ENCODE data around the gene STAB2.

The STAB2 gene

DNA sequence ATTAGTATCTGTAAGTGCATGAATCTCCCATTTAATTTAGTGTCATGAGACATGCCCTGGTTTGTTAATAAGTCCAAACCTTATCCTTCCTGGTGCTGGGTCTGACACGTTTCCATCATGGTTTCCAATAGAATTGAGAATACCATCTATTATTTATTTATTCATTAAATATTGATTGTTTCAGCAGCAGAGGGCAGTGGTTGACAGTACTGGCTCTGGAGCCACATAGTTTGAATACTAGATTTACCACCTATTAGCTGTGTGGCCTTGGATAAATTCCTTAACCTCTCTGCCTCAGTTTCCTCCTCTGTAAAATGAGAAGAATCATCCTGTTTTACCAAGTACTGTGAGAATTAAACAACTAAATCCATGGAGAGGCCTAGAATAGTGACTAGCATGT, 941 bp upstream of the STAB2 start:
- DNase-seq (ENCODE audit: low read depth, low spot score) = no peak

DNA sequence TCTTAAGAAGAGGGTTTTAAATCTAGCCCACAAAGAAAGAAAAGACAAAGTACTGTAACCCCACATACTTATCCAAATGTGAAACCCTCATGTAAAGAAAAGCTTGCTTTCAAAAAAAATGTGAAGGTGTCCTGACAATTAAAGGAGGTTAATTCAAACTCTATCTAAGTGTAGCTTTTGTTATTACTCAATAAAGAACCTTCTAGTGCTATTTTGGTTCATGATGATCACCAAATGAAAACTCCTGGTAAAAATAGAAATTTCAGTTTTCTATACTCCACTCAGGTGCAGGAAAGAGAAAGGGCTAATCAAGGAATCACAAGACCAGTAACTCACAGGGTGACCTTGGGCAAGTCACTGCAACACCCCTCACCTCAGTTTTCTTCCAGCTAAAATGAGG, 1.6 kb downstream of the STAB2 start:
- DNase-seq (ENCODE audit: low read depth, low spot score) = no peak

DNA sequence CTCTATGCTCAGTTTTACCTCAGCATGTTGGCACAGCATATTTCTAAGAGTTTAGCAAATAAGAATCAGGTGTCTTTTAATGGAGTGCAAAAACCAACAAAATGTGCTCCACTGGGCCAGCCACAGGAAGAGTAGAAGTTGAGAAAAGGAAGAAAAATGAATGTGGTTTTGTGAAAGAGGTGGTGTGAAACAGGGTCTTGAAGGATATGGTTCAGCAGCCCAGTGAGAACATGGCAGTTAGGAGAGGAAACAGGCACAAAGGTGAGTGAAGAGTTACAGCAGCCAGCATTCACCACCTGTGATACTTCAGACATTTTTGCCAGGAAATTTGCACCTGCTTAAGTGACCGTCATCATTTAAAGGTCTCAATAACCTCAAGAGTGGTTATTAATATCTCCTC, 2.4 kb downstream of the STAB2 start:
- DNase-seq (ENCODE audit: low read depth, low spot score) = no peak

DNA sequence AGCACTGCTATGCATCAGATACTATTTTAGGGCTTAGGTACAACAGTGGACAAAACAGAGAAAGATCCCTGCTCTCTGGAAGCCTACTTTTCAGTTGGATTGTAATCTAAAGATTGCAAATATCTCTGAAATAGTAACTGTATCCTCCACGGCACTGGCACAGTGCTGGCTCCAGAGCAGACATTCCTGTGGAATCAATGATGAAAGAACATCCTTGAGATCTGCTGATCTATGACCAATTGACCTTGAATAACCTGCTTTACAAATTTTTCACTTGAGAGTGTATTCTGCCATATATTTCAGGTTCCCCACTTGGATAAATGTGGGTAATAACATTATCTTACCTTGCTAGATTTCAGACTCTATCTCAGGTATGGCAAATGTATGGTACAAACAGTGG, 3.2 kb downstream of the STAB2 start:
- no peak for DNase-seq (ENCODE audit: low read depth, low spot score)

DNA sequence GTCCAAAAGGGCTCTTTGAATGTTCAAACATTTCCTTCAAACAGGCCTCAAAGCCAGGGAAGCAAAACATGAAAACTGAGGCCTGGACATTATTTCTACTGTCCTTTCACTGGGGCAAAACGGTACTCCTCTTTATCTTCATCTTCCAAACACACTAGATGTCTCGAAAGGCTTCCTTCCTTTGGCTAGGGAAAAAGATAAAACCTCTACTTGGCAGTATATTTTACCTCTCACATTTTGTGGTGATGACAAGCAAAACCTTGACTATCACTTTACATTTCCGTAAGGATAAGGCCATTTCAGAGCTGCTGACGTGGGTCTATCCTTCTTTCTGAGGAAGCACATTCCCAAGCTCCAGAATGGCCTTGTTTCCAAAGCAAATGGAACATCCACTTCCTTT, 9.9 kb downstream of the STAB2 start:
- no peak for DNase-seq (ENCODE audit: low read depth, low spot score)

DNA sequence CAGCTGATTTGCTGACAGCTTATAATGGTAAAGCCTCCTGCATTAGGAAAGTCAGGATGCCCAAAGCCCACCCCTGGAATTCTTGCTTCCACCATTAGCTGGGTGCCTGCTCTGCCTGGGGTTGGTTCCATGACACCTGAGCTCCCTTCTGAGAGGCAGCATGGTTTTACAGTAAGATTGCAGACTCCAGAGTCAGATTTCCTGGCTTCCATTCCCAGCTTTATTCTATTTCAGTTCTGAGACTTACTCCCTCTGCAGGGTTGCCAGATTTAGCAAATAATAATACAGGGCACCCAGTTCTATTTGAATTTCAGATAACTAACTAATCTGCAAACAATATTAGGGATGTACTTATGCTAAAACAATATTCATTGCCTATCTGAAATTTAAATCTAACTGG, 12.2 kb downstream of the STAB2 start:
- DNase-seq (ENCODE audit: low read depth, low spot score) = no peak

DNA sequence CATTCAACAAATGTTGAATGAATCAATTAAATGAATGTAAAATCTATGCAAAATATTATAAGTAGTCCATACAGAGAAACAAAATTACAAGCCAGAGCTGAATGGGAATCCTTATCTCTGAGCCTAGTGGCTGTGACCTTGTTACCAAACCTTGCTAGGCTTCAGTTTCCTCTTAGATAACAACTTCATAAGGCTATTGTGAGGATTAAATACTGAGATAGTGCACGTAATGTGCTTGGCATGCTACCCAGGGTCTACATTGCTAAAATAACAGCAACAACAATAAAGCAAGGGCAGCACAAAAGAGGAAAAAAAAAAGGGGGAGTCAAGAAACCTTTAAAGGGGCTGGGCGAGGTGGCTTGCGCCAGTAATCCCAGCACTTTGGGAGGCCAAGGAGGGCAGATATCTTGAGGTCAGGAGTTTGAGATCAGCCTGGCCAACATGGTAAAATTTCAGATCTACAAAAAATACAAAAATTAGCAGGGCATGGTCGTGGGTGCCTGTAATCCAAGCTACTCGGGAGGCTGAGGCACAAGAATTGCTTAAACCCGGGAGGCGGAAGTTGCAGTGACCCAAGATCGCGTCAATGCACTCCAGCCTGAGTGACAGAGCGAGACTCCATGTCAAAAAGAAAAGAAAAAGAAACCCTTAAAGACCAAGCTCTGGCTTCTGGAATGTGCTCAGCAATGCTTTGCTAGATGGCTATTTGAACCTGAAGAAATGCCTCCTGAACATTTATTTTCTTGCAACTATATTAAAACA, 14.1 kb downstream of the STAB2 start:
- DNase-seq (ENCODE audit: low read depth, low spot score) = no peak

DNA sequence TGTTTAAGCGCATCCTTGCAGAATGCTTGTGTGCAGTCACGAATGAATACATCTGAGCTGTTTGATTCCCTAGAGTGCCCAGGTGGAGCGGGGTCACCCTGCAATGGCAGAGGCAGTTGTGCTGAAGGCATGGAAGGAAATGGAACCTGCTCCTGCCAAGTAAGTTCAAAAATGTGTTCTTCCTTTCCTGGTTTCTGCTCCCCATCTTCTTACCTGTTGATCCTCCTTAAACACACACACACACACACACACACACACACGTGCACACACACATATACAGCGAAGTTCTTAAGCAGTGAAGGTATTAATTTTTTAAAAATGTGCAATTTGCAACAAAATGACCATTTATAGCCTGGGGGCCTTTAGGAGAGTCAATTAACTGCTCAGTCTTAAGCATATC, 33.3 kb downstream of the STAB2 start:
- no peak for DNase-seq (ENCODE audit: low read depth, low spot score)

DNA sequence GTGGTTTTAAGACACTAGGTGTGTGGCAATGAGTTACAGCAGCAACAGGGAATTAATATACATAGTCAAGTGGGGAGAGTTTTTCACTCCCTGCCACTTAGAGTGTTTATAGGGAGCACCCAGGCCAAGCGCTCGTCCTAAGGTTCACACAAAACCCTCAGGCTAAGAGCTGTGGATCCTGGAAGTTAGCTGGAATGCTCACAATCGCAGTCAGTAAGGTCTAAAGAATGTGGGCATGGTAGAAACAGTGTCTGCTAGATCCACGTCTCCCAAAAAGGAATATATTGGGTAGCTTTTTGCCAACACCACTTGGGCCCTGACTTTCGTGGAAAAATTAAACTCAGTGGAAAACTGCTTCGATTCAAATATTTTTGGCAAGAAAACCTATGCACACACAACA, 36.6 kb downstream of the STAB2 start:
- no peak for DNase-seq (ENCODE audit: low read depth, low spot score)

DNA sequence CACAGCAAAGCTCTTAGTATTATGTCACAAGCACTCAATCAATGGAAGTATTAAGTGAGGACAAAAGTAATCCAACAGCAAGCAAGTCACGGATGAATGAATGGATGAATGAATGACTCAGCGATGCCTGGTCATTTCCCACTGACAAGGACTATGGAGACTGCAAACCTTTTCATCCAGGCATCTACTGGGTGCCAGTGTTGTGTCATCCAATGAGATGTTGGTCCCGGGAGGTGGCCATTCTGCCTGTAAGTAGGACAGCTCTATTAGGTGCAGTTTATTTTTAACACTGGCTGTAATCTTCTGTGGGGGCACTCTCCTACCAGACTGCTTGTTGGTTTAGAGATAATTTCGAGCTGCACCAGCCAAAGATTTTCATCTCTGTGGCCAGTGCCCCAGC, 39.4 kb downstream of the STAB2 start:
- DNase-seq (ENCODE audit: low read depth, low spot score) = no peak

DNA sequence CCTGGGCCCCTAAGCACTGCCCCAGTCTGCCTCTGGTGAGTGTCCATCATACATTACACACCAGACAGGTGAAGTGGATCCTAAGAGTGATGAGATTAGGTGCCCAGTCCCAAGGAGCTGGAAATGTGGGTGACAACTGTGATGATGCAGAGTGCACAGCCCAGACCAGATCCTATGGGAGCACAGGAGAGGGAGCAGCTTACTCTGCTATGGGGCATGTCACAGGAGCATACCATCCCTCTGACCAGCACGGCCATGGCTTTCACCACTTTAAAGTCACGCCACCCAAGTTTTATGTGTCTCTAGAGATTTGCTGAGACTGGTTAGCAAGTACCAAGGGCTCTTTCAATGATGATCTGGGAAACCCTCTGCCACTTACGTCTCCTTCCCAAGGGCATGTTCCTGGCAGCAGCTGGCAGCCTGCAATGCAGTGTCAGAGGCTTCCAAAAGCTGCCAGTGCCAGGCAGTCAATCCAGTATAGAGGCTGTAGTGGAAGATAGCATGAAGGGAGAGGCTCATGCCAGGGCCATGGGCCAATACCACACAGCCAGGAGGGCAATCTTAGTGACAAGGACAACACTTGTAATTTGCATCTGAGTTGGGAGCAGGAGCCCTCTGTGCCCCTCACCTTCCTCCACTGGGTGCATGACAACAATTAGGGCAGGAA, 40.2 kb downstream of the STAB2 start:
- DNase-seq (ENCODE audit: low read depth, low spot score) = no peak

DNA sequence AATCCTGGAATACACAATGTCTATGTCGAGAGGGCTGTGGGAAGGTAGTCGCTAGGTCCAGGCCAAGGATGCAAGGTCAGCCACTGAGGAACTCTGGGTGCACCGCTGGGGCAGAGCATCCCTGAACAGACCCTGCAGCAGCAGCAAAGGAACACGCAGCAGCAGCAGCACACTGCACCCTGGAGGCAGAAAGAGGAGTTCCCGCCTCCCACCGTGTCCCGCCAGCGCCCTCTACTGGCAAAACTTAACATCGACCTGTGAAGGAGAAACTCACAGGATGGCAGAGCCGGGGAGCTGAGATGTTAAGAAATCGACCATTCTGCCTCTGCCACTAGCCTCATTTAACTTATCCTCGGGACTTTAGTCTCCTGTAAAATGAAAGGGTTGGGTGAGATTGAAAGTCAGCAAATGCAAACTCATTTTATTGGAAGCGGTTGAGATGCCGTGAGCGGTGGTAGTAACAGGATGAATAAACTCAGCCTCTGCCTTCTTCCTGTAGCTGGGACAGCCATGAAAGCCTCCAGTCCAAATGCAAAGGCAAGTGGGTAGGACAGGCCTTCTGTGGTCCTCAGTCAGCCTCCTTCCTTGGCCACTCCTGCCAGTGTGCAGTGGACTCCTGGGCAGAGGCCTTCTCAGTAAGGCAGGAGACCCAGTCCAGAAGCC, 45.6 kb downstream of the STAB2 start:
- DNase-seq (ENCODE audit: low read depth, low spot score) = no peak

DNA sequence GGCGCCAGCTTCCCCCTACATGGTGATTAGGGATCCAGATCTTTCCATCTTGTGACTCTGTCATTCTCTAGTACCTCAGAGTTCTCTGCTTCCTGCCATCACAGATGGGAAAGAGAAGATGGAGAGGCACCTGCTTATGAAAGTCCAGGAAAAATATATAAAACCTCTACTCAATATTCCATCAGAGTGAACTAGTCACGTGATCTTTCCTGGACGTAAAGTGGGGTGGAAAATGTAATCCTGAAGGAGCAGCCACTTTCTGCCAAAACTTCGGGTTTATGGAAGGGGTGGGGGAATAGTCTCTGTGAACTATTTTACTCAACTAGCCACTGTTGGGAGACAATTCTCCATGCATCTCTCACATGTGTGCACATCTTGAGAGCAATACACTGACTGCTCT, 47.7 kb downstream of the STAB2 start:
- DNase-seq (ENCODE audit: low read depth, low spot score) = no peak

DNA sequence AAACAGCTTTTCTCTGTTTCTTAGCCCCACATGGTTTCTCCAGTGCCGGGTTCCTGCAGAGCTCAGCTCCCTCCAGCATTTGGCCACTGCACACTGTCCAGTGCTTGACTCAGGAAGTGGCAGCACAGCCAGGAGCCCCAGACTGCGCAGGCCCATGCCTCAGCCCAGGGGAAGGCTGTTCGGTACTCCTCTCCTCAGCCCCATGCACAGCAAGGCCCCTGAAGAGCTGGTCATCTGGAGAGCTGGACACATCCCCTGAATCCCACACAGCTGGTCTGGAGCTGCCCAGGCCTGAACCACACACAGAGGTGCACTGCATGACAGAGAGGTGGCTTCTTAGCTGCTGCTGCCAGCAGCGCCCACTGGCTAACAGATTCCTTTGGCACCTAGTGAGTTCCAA, 48.3 kb downstream of the STAB2 start:
- DNase-seq (ENCODE audit: low read depth, low spot score) = no peak

DNA sequence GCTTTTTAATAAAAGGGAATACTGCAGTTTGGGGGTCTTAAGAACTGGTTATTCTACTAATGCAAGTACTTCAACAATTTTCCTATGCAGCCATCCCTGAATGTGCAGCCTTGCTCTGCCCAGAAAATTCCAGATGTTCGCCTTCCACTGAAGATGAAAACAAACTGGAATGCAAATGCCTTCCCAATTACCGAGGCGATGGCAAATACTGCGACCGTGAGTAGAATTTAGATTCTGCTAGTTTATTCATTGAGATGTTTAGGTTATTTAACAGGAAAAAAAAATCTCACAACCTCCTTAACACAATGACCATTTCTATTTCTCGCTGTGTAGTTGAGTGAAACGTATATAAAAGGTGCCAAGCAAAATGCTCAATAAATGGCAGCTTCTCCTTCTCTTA, 49.9 kb downstream of the STAB2 start:
- DNase-seq (ENCODE audit: low read depth, low spot score) = no peak

DNA sequence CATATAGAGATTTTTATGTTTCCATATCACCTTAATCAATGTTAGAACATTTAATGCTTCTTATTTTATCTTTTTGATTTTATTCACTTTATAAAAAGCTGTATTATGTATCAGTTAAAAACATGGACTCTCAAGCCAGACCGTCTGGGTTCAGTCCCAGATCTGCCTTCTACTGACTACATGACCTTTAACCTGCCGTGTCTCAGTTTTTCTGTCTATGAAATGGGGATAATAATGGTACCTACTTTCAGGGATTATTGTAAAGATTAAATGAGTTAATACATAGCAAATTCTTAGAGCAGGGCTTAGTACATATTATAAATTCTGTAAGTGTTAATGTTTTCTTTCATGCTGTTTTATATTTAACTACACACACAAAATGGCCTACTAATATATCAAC, 50.4 kb downstream of the STAB2 start:
- DNase-seq (ENCODE audit: low read depth, low spot score) = no peak

DNA sequence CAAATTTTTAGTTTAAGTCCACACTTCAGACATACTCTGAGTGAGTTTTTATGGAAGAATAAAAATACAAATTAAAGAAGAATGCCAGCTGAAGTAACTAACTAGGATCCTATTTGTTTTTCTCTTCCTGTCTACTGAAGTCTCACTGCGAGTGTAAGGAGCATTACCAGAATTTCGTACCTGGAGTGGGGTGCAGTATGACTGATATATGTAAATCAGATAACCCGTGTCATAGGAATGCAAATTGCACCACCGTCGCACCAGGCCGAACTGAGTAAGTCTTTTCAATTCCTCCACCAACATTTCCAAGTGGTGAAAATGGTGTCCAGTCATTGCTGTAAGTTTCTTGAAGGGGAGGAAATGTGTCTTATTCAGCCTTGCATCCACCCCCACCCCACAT, 52.9 kb downstream of the STAB2 start:
- DNase-seq (ENCODE audit: low read depth, low spot score) = no peak

DNA sequence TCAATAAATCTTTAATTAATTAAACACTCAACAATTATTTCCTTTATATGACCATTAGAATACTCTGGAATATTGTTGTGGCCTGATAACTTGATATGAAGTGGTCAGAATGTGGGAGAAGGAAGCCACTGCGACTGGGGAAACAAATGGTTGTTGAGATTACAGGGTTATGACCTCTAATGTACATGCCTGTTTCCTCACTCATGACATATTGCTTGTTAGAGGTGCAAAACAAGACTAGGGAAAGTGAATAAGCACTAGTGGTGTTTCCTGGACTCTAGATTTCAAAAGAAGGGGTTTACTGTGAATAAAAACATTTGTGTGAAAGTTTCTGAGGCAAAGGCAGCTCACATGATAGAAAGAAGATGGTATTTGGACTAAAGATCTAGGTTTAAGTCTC, 53.3 kb downstream of the STAB2 start:
- DNase-seq (ENCODE audit: low read depth, low spot score) = no peak

DNA sequence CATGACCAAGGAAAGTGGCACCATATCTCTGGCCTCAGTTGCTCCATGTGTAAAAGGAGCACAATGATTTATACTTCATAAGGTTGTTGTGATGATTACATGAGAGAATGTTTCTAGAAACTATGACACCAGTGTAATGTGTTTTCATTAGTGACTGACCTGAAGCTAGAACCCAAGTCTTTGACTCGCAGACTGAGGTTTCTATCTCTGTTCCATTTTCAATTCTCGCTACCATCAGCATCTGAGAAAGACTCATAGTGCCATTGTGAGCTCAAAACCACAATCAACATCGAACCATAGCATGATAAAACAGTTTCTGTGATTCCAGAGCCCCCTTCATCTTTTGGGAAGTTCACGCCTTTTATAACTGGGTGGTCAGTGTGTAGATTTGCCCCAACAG, 53.8 kb downstream of the STAB2 start:
- DNase-seq (ENCODE audit: low read depth, low spot score) = no peak

DNA sequence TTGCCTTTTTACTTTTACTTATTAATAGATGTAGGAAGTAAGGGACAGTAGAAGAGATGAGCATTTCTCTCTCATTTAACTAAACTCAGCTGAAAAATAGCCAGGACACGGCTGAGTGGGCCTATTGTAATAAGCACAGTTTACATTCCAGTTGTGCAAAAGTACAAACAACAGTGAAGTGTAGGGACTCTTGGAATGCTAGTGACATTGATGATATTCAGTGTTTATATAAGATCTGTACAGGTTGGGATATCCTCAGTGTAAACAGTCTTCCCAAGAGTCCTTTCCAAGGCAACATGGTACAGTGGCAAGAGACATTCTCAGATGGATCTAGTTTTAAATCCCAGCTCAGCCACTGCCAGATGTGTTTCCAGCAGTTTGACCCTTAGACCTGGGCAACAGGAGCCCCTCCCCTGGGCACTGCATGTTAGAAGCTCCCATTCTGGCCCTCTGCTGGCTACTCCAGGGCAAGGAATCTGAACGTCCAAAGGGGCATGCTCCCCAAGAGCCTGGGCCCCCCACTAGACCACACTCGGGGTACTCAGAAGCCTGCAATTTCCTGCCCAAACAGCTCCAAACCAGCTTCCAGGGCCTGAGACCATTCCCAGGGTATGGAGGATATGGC, 55.3 kb downstream of the STAB2 start:
- DNase-seq (ENCODE audit: low read depth, low spot score) = no peak

DNA sequence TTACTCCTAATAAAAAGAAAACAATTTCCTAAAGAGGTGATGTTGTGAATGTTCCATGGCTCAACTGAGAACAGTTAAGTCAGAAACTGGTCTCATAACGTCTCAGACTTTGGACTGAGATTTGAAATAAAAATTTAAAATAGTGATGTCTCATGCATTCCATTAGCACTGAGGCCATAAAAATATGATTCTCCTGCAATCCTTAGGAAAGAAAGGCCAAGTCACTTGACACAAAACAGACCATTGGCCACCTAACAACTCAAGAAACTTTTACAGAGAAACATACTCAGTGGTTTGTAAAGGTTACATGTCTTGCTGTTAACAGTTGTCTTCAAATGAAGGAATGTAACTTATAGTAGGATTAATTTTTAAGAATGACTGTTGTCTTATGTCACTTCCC, 58.1 kb downstream of the STAB2 start:
- DNase-seq (ENCODE audit: low read depth, low spot score) = no peak

DNA sequence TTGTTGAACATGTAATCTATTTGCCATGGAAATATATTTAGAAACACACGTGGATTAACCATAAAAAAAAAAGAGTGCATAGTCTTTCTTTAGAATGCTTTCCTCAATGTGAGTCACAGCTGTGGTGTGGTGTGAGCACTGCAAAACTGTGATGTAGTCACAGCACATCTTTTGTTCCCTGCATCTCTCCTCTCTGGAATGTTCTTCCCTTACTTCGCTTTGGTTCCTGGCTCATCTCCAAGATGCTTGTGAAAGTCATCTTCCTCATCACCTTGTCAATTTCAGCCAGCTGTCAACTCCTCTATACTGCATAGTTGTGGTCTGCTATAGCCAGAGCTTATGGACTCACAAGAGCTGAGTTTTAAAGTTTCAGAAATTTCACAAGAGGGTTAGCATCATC, 60.2 kb downstream of the STAB2 start:
- no peak for DNase-seq (ENCODE audit: low read depth, low spot score)

DNA sequence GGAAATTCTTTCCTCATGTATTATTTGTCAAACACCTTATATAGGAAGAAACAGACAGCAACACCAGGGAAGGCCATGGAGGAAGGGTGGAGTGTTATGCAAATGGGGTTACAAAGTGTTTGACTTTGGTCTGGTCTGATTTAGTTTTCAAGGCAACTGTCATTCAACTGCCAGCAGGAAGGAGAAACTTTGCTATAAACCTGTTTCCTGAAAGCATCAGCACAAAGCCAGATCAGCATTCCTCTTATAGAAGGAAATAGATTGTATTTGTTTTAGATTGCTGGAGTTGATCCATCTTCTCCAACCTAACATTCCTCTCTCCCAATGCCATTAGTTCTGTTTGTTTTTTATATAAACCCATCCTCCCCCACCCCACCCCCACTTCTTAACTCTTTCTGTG, 65.7 kb downstream of the STAB2 start:
- no peak for DNase-seq (ENCODE audit: low read depth, low spot score)

All from smooth muscle cell of the brain vasculature (primary cell).